Measurements from ENCODE around the gene PAX5.

Gene PAX5

DNA sequence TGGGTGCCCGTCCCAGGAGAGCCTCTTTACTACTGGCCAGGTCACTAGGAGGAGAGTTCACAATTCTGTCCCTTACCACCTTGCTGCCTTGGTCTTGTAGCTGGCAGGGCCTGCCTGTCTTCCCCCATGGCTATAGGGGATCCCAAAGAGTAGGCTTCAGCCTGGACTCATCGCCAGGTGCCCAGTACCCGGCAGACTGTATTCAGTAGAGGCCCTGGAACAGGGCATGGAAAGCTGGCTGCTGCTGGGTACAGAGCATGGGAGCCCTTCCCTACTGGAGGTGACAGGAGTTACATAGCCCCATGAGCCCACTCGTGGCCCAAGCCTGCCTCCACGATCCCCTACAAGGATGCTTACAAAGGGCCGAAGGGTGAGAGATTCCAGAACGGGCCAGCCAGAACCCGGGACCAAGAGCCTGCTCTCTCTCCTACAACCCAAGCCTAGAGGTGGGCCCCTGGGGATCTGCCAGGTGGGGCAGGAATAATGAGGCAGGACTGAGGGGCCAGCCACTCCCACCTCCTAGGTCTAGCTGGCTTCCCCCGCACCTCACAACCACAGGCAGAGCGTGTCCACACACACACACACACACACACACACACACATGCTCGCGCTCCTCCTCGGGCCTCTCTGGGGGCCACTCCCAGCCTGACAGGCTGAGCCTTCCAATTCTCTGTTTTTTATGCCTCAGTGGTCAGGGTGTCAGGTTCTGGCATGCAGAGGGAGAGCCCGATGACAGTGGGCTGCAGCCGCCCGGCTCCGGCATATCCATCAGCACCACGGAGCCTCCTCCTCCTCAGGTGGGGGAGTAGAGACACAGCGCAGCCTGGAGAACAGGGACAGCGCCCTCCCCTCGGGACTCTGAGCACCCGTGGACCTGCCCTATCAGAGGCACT, 186.0 kb downstream of the PAX5 start:
- DNase-seq = no peak

DNA sequence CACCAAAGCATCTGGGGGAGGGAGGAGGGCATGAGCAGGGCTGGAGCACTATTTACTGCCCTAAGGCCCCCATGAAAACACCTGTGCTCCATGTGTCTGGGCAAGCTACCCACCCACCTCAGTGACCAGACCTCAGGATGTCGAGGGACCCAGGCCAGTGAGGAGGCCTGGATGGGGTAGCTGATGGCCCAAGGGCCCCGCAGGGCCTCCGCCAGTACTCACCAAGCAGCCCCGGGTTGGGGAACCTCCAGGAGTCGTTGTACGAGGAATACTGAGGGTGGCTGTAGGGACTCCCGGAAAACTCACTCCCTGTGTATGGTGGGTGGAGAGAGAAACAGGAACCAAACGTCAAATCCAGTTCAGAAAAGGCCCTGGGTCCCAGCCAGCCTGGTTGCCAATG, 187.4 kb downstream of the PAX5 start:
- no peak for DNase-seq

DNA sequence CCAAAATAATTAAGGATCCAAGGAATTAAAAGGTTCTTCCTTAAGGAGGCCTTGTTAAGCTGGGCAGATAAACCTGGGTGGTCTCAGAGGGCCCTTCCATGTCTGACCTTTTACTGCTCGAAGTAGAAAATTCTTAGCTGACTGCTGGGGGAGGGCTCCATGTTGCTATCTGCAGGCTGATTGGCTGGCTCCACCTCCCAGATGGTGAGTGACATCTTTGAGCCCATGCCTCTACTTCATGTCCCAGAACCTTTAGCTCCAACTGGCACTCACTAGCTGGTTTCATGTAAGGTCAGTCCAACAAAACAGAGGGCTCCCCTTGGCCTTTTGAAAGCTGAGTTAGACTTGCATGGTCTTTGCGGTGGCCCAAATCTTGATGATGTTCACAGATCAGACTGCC, 188.2 kb downstream of the PAX5 start:
- no peak for DNase-seq

DNA sequence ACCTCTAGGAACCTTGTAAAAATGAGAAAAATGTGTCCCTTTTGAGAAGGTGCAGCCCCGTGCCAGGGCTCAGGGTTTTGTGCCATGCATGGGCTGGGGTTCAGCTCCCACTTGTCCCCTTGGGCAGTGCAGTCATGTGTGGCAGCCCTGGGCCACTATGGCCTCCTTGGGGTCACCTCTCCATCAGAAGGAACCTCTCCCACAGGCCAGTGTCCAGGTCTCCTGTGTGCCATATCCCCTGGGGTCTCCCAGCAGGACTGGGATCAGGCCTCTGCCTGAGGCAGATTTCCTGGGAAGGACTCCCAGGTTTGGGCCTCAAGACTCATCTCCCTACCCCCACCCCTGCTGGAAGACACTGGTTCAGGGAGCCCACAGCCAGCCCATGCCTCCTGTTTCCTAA, 189.1 kb downstream of the PAX5 start:
- no peak for DNase-seq

DNA sequence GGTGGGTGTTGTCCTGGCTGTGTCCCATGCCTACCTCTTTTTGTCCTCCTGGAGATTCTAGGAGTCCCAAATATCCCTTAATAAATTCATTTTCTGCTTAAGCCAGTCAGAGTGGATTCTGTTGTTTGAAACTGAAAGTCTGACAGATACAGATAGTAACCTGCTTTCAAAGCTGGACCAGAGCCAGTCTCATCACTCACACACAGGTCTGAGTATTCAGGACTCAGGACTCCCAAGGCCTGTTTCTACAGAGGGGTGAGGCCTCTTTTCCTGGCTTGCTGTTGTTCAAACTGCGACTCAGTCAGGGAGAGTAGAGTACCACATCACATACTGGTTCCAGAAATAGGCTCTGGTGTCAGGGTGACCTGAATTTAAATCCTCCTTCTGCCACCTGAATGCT, 190.1 kb downstream of the PAX5 start:
- DNase-seq = no peak

DNA sequence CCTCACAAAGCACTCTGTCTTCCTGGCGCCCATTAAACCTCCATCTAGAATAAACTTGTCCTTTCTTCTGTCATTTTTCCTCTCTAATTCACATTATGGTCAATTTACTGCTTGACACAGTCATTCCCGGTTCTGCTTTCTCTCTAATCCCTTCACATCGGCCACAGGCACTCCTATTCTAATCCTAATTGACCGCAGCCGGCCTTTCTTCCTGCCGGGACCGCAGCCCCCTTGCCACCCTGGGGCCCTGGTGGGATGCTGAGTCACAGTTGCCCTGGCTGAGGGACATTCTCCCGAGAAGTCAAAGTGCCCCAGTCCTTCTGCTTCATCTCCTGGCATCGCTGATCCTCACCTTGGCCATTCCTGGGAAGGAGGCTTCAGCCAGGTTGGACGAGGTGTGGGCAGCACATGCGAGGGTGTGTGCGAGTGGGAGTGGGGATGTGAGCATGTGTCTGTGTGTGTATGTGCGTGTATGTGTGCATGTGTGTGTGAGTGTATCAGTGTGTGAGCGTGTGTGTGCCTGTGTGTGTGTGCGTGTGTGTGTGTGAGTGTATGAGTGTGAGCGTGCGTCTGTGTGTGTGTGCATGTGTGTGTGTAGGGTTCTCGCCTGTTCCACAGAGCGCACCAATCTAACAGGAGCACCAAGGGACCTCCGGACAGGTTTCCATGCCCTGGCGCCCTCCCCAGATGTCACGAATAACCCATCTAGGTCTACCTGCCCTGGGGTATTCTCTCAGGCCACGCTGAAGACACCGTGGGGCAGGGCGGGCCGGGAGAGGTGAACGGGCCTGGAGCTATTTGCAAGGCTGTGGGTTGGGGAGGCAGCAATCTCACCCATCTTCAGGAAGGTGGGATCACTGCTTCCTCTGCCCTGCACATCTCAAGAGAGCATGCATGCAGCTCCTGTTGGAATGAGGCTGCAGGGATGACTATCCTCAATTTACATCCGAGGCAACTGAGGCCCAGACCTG, 191.2 kb downstream of the PAX5 start:
- DNase-seq = no peak

DNA sequence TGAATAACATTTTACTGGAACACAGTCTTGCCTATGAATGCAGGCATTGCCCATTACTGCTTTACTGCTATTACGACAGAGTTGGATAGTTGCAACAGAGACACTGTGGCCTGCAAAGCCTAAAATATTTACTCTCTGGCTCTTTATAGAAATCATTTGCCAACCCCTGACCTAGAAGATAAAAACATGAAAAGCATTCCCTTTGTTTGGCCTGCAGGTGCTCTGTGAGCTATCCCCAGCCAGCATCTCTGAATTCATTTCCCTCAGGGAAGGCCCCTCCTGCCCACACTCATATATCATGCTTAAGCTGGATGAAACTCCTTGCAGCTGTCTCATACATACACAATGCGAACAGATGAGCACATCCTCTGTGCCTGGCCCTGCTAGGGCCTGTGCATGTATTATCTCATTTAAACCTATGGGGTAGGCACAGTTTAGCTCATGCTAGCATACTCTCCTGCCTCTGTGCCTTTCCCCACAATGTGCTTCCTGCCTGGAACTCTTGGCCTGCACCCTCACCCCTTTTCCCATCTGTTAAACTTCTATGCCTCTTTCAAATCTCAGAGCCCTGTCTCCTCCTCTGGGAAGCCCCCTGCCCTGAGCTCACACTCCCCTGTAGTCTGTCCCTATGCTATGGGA, 193.1 kb downstream of the PAX5 start:
- DNase-seq = no peak

DNA sequence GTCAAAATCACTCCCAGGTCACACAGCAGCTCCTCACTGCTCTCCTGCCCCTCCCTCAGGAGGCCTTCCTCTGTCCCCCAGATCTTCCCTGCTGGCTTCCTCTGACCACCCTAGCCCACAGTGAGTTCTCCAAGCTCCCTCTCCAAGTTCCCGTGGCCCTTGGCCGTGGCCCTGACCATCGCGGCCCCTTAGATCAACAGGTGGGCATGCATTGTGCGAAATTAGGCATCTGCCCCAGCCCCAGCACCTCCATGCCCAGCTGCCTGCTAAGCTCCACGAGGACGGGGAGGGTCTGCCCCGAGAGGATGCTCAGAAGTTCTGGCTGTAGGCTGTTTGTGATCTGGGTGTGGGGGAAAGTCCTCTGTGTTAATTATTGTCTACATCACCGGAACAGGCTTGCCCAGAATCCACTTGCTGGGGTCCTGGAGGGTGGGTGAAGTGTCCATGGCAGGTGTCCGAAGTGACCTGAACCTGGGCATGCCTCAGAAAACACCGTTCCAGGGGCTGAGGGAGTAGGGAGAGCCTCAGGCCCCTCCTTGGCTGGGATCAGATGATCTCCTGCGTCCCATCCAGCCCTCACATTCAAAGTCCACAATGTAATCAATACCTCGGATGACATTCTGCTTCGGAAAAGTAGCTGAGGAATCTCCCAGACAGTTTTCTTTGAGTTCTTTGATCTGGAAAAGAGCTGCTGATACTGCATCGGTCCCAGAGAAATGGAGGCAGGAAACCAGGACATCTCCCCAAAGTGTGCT, 194.8 kb downstream of the PAX5 start:
- DNase-seq = no peak

DNA sequence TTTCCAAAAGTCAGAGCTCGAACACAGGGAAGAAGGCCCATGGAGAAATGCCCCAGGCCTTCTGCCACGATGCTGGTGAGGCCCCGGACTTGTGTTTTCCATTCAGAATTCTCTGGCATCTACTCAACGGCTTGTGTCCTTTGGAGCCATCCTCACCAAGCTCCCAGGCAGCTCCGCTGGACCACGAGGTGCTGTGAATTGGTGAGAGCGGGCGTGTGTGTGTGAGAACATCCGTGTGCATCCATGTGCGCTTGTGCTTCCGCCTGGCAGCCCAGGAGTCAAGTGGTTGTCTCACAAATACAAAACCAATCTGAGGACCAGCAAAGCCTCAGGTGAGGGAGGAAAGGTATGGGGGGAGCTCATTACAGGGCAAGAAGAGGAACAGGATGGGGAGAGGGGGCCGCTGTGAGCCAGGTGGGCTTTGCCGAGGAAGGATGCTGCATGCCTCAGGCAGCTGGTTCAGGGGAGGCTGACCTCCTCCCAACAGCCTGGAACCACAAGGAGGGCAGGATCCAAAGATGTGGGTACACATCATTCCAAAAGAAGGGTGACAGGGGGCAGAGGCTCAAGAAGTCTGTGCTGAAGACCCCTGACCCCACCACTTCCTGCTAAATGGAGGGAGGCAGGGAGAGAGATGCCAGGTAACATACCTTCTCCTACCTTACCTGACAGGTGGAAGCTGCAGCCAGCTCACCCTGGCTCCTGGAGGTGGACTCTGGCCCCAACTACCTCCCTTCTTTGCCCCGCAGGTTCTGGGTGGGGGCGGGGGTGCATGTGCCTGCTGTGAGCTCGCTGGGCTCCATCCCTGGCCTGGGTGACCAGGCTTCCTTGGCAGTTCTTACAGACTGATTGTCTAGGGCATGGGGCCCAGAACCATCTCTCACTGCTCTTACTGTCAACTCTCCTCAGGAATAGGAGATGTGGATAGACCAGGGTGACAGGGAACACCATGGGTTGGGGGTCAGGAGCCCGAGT, 196.3 kb downstream of the PAX5 start:
- DNase-seq = no peak

DNA sequence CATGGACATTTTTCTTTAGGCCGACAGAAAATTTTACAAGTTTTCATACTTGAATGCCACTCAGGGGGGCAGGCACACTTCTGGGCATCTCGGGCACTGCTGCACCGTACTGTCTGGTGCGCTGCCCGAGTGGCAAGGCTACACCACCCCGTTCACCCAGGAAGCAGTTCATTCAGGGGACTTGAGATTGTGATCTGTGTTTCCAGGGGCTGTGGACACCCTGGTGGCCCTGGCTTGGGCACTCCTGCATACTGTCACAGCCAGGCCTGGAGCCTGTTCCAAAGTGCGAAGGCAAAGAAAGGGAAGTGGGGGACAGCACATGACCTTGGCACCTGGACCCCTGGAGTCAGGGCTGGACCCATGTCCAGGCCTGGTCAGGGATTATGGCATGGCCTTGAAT, 197.6 kb downstream of the PAX5 start:
- no peak for DNase-seq

DNA sequence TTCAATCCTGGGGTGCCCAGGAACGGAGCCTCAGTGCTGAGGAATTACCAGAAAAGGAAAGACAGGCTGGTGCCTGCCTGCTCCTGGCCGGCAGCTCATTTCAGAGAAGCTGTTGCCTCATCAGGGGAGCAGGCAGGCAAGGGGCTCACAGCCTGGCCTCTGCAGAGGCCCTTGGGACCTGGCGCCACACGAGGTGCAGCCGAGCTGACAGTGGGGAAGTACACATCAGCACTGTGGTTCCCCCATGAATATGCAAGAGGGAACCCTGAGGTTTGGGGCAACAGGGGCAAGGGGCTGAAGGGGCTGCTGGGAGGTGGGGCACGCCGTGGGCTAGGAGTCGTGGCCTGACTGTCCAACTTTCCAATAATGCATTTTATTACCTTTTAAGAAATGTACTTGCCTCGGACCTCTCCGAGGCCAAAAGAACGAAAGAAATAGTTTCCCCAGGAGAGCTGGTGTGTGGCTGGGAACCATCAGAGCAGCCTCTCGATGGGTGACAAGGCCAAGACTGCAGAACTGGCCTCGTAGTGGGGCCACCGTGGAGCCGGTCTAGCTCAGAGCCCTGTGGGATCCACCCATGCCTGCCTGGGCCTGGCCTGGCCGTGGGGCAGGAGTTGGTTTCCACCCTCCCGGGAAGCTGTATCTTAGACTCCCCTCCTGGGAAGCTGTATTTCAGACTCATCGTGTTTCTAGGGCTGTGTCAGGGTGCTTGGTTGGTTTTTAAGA, 198.6 kb downstream of the PAX5 start:
- no peak for DNase-seq

DNA sequence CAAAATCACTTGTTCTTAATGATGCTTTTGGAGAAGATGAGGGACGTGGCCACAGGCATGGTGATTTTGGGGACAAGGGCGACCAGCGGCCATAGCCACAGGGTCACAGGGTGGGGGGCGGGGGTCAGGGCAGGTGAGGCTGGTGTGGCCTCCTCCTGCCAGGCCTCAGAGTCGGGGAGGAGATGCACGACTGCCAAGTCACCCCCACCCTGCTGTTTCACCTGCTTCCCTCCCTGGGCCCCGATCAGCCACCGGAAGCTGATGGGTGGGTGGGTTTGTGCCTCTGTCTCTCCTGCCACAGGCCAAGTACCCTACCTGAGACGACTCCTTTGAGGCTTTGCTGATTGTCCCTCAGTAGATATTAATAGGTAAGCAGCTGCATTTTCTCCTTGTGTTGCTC, 199.3 kb downstream of the PAX5 start:
- DNase-seq = no peak

DNA sequence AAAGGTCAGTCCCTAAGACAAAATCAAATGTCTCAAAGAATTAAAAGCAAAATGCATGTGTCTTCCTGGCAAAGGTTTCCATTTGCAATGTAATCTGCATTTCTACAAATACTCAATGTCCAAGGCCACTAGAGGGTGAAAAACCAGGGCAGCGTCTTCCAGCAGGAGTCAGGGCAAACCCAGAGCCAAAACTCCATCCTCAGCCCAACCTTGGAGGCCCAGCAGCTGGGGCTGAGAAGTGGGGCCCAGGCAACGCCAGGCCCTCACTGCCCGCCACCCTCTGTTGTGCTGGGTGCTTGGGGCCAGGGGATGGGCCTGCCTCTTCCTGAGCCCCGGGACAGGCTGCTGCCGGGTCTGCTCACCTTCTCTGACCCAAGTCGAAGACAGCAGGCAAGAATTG, 200.1 kb downstream of the PAX5 start:
- DNase-seq = no peak

DNA sequence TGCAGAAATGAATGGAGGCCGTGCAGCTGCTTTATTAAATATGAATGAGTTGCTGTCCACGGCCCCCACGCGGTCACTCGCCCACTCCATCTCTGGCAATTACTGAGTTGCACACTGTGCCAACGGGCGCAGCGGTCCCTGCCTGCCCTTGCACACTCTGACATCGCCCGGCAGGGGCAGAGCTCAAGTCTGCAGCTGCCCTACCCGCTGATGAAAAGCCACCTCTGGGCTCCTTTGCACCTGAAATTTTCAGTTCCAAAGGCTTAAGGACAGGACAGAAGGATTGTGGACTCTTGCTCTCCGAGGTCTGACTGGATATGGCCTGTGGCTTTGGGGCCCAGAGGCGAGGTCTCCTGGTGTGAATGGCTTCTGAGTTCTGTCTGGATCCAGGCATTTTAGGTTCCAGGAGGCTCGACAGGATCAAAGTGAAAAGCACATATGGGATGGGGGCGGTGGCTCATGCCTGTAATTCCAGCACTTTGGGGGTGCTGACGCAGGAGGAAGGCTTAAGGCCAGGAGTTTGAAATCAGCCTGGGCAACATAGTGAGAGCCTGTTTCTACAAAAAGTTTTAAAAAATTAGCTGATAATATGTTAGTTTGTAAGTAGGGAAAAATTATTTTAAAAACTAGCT, 201.8 kb downstream of the PAX5 start:
- DNase-seq = no peak

DNA sequence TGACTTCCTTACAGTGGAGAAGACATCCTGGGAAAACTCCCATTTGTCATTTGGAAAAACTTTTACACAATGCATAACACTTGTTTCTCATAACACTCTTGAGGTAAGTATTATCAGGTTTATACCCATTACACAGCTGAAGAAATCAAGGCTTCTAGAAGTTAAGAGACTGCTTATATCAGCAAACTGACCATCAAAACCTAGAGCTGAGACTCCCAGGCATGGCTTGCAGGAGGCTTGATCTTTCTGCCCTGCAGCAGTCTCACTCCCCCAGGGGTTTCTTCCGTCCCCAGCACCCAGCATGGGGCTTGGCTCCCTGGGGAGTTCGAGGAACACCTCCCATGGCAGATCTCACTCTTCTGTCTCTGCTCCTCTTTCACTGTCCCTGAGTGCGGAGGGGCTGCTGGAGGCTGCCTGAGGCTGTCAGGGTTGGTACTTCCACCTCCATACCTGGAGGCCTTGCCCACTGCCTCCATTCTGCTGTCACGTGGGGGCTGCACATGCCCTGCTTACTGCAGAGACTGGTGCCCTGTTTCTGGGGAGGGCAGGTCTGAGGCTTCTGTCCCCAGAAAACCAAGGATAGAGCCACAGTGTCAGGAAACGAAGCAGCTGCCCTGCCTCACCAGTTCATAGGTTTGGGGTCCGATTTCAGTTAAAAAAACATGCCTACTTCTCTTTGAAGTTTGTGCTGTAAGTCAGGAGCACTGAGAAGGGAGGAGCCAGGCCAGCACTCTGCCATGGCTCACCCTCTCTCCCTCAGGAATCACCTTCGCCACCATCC, 202.5 kb downstream of the PAX5 start:
- no peak for DNase-seq

DNA sequence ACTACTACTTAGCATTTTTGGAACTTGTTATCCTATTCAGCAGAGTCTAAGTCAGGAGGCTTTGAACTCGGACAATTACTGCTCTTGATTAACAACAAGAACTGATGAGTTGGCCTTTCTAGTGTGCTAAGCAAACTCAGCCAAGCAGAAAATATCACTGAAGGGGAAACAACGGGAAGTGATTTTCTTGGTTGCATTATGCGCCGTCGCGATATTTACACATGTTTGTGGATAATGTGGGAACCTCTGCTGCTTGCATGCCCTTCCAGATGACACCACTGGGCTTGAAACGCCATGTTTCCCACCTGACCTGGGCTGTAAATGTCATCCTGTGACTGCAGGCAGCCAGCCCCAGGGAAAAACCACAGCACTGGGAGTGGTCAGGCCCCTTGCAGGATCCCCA, 205.5 kb downstream of the PAX5 start:
- no peak for DNase-seq

DNA sequence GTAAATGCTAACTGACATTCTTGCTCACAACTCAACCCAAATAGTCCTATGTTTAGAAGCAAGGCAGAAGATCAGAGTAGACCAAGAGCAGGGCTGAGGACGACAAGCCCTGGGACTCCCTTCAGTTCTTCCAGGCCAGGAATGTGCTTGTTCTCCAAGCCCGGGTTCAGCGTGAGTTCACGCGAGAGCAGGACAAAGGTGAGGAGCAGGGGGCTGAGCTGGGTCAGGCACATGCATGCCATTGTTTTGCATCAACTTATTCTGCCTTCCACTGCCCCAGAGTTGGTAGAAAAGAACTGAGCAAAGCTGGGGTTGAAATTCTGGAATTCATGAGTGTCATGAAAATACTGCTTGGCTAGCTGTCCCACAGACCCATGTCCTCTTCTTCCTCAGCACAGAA, 206.5 kb downstream of the PAX5 start:
- no peak for DNase-seq

DNA sequence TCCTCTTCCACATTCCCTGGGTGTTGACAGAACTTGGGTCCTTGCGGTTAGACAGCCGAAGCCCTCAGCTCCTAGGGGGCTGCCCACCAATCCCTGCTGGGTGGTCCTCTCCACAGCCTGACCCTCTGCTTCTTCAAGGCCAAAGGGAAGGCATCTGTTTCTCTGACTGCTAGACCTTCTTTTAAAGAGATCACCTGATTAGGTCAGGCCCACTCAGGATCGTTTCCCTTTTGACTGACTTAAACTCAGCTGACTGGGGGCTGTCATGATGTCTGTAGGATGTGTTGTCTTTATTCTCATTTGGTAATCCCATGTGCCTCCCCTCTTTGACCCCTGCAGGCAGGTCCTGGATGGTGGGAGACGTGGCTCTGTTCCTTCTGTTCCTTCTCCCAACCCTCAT, 207.5 kb downstream of the PAX5 start:
- DNase-seq = no peak

DNA sequence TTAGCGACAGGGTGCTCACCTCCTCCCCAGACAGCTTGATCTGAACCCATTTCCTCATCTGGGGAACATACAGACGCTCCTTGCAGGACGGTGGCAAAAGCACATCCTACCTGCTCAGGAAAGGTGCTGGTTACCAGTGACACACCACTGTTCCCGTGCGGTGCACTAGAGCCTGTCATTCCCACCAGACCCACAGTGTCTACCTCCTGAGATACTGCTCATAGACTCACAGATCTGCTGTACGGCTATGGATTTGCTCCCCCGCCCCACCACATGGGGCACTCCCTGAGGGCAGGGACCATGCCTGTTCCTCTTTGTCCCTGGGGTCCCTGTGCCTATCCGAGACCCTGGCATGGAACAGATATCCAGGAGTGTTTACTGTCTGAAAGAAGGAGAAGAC, 208.9 kb downstream of the PAX5 start:
- DNase-seq = no peak
